GM23338 (cell line): Measurements from ENCODE around the gene FRMD3.

Source experiments
- CREB1 ChIP-seq: fragments of 250-450 bp; sonication (Bioruptor Pico); IDR thresholded peaks from 2 replicates; pipeline ENCODE4 v1.5.0; 2020; ENCODE audit warnings: low read depth, mild to moderate bottlenecking, moderate library complexity
- EZH2 ChIP-seq: fragments of 200-600 bp; sonication (generic); IDR thresholded peaks from one replicate; pipeline ENCODE4 v1.8.0; 2017; ENCODE audit warnings: antibody characterized with exemption, mild to moderate bottlenecking, low read depth; ENCODE audit not compliant: unreplicated experiment
- EZH2phosphoT487 ChIP-seq: fragments of 200-600 bp; sonication (generic); IDR thresholded peaks from one replicate; pipeline ENCODE4 v1.8.1; 2018; ENCODE audit warnings: antibody characterized with exemption; ENCODE audit not compliant: unreplicated experiment
- POLR2AphosphoS5 ChIP-seq: IDR thresholded peaks from 2 replicates; pipeline ENCODE4 v1.6.1; 2016; ENCODE audit warnings: antibody characterized with exemption, low read depth
- STAT1 ChIP-seq: IDR thresholded peaks from one replicate; pipeline ENCODE4 v1.6.1; 2016; ENCODE audit warnings: antibody characterized with exemption; ENCODE audit not compliant: unreplicated experiment
- ZNF114 ChIP-seq: fragments of 250-450 bp; sonication (Bioruptor Pico); IDR thresholded peaks from 2 replicates; pipeline ENCODE4 v1.5.0; 2020; ENCODE audit warnings: mild to moderate bottlenecking, moderate library complexity
- TF ChIP-seq, protein P1 (sequence below), 2 experiments: fragments of 200-600 bp in 1 of 2; sonication (generic) in 1 of 2; conservative IDR thresholded peaks; 2 replicates each; pipeline versions ENCODE4 v1.5.1 to v1.6.1; 2016 to 2017; ENCODE audit warnings: antibody characterized with exemption in 2 of 2, low read depth in 2 of 2, mild to moderate bottlenecking in 2 of 2, moderate library complexity in 1 of 2
- TF ChIP-seq, protein P2 (sequence below): IDR thresholded peaks from one replicate; pipeline ENCODE4 v1.6.1; 2018; ENCODE audit warnings: antibody characterized with exemption; ENCODE audit not compliant: unreplicated experiment

DNA sequence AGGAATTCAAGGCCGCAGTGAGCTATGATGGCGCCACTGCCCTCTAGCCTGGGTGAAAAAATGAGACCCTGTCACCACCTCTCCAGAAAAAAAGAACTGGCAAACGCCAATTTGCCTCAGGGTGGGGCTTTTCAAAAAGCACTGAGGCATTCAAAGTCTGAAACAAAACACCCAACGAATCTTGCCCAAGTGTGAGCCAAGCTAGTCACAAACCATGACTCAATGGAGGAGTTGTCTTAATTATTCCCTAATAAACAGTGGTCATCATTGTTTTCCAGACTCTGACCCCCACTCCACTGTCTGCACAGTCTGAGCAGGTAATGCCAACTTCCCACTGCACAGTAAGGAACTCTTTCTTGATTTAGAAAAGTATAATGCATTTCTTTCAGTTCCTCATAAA, 16.8 kb downstream of the FRMD3 start:
- TF ChIP-seq, protein P1, sequence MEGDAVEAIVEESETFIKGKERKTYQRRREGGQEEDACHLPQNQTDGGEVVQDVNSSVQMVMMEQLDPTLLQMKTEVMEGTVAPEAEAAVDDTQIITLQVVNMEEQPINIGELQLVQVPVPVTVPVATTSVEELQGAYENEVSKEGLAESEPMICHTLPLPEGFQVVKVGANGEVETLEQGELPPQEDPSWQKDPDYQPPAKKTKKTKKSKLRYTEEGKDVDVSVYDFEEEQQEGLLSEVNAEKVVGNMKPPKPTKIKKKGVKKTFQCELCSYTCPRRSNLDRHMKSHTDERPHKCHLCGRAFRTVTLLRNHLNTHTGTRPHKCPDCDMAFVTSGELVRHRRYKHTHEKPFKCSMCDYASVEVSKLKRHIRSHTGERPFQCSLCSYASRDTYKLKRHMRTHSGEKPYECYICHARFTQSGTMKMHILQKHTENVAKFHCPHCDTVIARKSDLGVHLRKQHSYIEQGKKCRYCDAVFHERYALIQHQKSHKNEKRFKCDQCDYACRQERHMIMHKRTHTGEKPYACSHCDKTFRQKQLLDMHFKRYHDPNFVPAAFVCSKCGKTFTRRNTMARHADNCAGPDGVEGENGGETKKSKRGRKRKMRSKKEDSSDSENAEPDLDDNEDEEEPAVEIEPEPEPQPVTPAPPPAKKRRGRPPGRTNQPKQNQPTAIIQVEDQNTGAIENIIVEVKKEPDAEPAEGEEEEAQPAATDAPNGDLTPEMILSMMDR (conservative IDR thresholded peaks at IDR 0.05; ENCODE audit: low read depth in 2 of 2) = no peak
- TF ChIP-seq EZH2 (no peak), POLR2AphosphoS5 (no peak), CREB1 (CRISPR knock-in tag) (no peak), STAT1 (no peak), EZH2phosphoT487 (no peak), ZNF114 (no peak)
- TF ChIP-seq, protein P2, sequence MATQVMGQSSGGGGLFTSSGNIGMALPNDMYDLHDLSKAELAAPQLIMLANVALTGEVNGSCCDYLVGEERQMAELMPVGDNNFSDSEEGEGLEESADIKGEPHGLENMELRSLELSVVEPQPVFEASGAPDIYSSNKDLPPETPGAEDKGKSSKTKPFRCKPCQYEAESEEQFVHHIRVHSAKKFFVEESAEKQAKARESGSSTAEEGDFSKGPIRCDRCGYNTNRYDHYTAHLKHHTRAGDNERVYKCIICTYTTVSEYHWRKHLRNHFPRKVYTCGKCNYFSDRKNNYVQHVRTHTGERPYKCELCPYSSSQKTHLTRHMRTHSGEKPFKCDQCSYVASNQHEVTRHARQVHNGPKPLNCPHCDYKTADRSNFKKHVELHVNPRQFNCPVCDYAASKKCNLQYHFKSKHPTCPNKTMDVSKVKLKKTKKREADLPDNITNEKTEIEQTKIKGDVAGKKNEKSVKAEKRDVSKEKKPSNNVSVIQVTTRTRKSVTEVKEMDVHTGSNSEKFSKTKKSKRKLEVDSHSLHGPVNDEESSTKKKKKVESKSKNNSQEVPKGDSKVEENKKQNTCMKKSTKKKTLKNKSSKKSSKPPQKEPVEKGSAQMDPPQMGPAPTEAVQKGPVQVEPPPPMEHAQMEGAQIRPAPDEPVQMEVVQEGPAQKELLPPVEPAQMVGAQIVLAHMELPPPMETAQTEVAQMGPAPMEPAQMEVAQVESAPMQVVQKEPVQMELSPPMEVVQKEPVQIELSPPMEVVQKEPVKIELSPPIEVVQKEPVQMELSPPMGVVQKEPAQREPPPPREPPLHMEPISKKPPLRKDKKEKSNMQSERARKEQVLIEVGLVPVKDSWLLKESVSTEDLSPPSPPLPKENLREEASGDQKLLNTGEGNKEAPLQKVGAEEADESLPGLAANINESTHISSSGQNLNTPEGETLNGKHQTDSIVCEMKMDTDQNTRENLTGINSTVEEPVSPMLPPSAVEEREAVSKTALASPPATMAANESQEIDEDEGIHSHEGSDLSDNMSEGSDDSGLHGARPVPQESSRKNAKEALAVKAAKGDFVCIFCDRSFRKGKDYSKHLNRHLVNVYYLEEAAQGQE = no peak
